RWPE2 (cell line): ENCODE results near the gene PRRT4.

Experiments
- ATAC-seq: fragments of 200-7000 bp; cut with Tn5 transposase; 3 replicates; pipeline ENCODE4 v1.9.1; 2021; ENCODE audit warnings: low read depth
- DNase-seq: peaks from one replicate; pipeline ENCODE4 v3.0.0-alpha.2; 2020; ENCODE audit warnings: low spot score
- H3K27ac ChIP-seq: fragments of 450-650 bp; 2 replicates; pipeline ENCODE4 v1.5.1; 2017; ENCODE audit warnings: mild to moderate bottlenecking; ENCODE audit not compliant: poor library complexity, severe bottlenecking
- H3K27me3 ChIP-seq: fragments of 250-450 bp; sonication (Bioruptor Pico); 2 replicates; pipeline ENCODE4 v1.5.1; 2021; ENCODE audit warnings: mild to moderate bottlenecking, moderate library complexity; ENCODE audit not compliant: insufficient read depth, poor library complexity, severe bottlenecking
- H3K36me3 ChIP-seq: fragments of 250-450 bp; sonication (Bioruptor Pico); 2 replicates; pipeline ENCODE4 v1.5.1; 2020; ENCODE audit warnings: low read depth, mild to moderate bottlenecking, moderate library complexity
- H3K4me1 ChIP-seq: fragments of 250-450 bp; sonication (Bioruptor Pico); 2 replicates; pipeline ENCODE4 v1.5.1; 2021; ENCODE audit warnings: mild to moderate bottlenecking, moderate library complexity; ENCODE audit not compliant: insufficient read depth, poor library complexity, severe bottlenecking
- H3K4me3 ChIP-seq: fragments of 250-450 bp; sonication (Bioruptor Pico); 2 replicates; pipeline ENCODE4 v1.5.1; 2021; ENCODE audit warnings: mild to moderate bottlenecking, moderate library complexity; ENCODE audit not compliant: severe bottlenecking
- H3K9me3 ChIP-seq: fragments of 250-450 bp; sonication (Bioruptor Pico); 2 replicates; pipeline ENCODE4 v1.5.1; 2021; ENCODE audit warnings: mild to moderate bottlenecking, moderate library complexity; ENCODE audit not compliant: severe bottlenecking
- CTCF ChIP-seq: fragments of 450-650 bp; IDR thresholded peaks from one replicate; pipeline ENCODE4 v1.5.1; 2017; ENCODE audit warnings: mild to moderate bottlenecking, moderate library complexity; ENCODE audit not compliant: poor library complexity, severe bottlenecking

Gene PRRT4

GRCh38 chr7:128303133-128303532, 58.4 kb downstream of the PRRT4 start:
- no peaks in the 10 kb centered on the region for H3K27me3 ChIP-seq
- peaks cover 30% of the 10 kb centered on the region for H3K36me3 ChIP-seq
- no peak for ATAC-seq
- H3K9me3 ChIP-seq: no peaks in the 10 kb centered on the region
- H3K27ac ChIP-seq: no peak overlapping the region
- H3K4me1 ChIP-seq: no peaks in the 10 kb centered on the region
- DNase-seq: no peak
- TF ChIP-seq CTCF: no peak
- H3K4me3 ChIP-seq: no peak overlapping the region

GRCh38 chr7:128302139-128302538, 59.4 kb downstream of the PRRT4 start:
- H3K9me3 ChIP-seq: no peaks in the 10 kb centered on the region
- H3K4me1 ChIP-seq: no peaks in the 10 kb centered on the region
- DNase-seq: no peak
- H3K27ac ChIP-seq: no peak overlapping the region
- no peak for TF ChIP-seq CTCF
- H3K36me3 ChIP-seq: peaks cover 20% of the 10 kb centered on the region
- ATAC-seq: no peak
- H3K4me3 ChIP-seq: no peak overlapping the region
- H3K27me3 ChIP-seq: no peaks in the 10 kb centered on the region
